CD4-positive, alpha-beta T cell treated with Interleukin-15 for 1 hour (primary cell): ENCODE measurements around the gene CCT8L2.
"Not testable (repeated sequence)": the region's sequence is repeated elsewhere in the genome, so short reads cannot be mapped to it uniquely, and the experiment has no call there.

Source experiments
- DNase-seq: peaks from one replicate; pipeline ENCODE4 v3.0.0-alpha.2; 2020

The CCT8L2 gene, protein sequence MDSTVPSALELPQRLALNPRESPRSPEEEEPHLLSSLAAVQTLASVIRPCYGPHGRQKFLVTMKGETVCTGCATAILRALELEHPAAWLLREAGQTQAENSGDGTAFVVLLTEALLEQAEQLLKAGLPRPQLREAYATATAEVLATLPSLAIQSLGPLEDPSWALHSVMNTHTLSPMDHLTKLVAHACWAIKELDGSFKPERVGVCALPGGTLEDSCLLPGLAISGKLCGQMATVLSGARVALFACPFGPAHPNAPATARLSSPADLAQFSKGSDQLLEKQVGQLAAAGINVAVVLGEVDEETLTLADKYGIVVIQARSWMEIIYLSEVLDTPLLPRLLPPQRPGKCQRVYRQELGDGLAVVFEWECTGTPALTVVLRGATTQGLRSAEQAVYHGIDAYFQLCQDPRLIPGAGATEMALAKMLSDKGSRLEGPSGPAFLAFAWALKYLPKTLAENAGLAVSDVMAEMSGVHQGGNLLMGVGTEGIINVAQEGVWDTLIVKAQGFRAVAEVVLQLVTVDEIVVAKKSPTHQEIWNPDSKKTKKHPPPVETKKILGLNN

GRCh38 chr22:16592710-16593109 is at the start of gene CCT8L2:
Gene CCT8L2 (minus strand): TSS chr22:16592810. CDS start chr22:16592550, 260 bp downstream.
- DNase-seq: not testable (repeated sequence)

- not testable (repeated sequence) for DNase-seq
These were observed 42.8 kb upstream of the CCT8L2 start for GRCh38 chr22:16635442-16635841.

GRCh38 chr22:16634092-16634491 is 41.5 kb upstream of the CCT8L2 start:
- not testable (repeated sequence) for DNase-seq

DNA sequence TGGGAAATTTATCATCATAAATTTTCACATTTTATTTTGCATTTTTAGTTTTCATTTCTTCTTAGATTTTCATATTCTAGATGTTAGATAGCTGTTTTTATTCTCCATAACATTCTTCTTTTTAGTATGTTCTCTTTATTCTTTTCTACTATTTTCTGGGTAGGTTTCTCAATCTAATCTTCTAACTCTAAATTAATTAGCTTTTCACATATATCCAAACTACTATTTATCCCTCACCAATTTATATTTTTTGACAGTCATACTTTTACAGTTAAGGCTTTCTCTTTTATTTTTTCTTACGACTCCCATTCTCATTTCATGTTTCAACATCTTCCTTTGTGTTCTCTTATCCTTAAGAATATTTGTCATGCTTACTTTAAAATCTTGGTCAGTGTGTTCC is 35.9 kb upstream of the CCT8L2 start:
- DNase-seq: not testable (repeated sequence)

DNA sequence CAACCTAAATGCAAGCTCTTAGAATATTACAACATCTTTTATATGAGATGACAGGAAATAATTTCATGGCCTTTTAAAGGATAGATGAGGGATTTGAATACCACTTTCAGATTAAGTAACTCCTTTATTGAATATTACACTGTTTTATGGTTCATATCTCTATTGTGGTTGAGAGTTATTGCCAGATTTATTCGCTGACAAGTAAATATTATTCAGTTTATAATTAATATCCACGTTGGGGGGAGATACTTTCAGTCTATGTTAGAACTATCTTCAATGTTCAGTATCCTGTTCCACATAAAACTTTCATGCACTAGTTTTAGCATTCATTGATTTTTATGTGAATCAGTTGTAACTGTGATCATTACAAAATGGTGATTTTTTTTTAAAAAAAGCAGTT is 32.4 kb upstream of the CCT8L2 start:
- not testable (repeated sequence) for DNase-seq

GRCh38 chr22:16623595-16623994 is 31.0 kb upstream of the CCT8L2 start:
- DNase-seq: not testable (repeated sequence)

- not testable (repeated sequence) for DNase-seq
These were observed 24.9 kb upstream of the CCT8L2 start for GRCh38 chr22:16617516-16617915.

GRCh38 chr22:16616390-16616938 is 23.9 kb upstream of the CCT8L2 start:
- DNase-seq: not testable (repeated sequence)

DNA sequence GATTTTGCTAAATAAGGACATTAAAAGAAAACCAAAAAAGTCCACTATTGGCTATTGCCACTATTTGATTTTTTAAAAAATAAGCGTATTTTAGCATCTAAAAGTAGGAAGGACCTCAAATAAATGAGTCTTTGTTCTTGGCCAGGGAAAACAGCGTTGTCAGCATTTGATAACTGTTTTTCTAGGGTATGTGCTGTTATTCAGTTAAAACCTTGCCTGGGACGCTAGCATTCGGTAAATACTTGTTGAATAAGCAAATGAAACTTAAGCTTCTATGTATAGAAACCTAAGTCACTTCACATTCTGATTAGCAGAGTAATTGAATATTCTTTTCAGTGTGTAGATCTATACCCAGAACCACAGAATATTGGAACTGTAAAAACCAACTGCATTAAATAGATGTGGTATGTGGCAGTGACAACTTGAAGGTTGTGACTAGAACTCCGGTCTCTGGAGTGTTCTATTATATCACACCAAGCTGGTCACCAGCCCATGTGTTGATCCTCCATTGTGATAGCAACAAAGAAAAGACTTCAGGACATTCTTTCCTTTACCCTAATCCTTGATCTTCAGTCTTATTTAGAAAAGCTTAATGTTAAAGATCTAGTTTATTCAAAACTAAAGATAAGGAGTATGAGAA is 23.1 kb upstream of the CCT8L2 start:
- DNase-seq: not testable (repeated sequence)

DNA sequence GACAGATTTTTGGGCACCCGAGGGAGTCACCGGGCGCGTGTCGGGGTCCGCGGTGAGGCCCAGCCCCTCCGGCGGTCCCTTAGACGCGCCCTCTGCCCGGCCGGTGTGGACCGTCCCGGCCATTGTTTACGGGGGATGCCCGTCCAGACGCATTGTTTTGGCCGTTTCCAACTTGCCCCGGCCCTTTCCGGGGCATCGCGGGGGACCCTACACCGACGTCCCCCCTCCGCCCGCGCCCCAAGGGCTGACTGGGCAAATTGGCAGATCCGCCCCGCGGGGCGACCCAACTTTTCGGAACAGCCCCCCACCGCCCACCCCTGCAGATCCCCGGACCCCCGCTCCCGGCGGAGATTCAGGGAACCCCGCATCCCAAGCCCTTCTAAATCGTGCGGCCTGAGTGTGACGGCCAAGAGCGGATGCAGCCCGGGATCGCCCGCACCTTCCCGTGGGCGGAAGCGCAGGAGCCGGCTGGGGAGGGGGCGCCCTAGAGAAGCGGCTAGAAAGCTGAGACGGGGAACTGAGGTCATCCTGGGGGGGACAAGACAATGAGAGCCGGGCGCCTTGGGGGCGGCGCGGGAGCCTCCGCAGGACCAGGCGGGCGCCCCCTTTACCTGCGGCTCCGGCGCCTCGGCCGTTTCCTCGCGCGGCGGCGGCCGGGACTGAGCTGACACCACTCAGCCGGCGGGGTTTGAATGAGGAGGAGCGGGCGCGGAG is 17.1 kb upstream of the CCT8L2 start:
- DNase-seq: no peak

DNA sequence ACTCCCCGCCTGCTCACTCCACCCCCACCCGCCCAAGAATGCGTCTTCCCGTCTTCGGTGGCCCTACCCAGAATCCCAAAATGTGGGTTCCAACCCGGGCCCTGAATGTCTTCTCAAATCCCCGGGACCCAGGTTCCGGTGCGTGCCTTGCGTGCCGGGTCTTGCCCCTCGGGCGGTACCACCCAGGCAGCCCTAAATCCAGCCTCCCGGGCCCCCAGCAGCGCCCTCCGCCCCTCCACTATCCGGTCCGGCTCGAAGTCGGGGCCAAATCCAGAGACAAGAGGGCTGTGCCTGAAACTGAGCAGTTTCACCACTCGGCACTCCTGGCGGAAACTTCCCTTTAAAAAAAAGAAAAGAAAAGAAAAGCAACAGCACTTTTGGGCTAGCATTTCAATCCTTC is 16.3 kb upstream of the CCT8L2 start:
- no peak for DNase-seq

DNA sequence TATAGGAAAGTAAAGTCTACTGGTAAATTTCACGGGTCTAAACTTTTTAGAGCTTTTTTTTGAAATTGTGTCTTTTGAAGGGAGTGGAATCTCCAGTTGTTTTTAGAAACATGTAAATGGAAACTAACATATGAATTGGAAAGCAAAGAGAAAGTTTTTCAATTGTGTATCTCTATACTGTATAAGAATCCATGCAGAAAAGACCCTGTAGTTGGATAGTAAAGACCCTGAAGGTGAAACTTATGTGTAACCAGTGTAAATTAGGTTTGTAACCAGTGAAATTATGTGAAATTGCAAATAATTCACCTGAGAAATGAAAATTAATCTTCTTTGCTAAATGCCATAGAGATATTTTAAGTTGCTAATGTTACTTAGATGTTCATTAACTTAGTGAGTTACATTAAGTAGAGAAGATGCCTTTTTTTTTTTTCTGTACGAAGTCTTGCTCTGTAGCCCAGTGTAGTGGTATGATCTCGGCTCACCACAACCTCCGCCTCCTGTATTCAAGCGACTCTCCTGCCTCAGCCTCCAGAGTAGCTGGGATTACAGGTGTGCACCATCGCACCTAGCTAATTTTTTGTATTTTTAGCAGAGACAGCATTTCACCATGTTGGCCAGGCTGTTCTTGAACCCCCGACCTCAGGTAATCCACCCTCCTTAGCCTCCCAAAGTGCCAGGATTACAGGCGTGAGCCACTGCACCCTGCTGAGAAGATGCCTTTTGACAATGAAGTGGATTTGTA is 11.8 kb upstream of the CCT8L2 start:
- DNase-seq: not testable (repeated sequence)

GRCh38 chr22:16603770-16604242 is 11.2 kb upstream of the CCT8L2 start:
- not testable (repeated sequence) for DNase-seq

DNA sequence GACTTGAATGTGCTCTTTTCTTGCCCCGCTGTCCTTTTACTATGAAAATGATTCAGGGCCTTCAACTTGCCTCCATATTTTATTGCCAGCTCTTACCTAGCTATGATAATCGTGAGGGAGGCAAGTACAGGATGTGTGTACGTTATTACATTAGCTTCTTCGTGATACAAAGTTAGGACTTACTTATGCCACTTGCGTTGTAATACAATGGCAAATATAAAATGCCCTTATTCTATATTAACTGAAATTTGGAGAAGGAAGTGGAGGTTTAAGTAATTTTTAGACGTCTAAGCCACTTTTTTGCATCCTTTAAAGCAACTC is 10.8 kb upstream of the CCT8L2 start:
- no peak for DNase-seq

DNA sequence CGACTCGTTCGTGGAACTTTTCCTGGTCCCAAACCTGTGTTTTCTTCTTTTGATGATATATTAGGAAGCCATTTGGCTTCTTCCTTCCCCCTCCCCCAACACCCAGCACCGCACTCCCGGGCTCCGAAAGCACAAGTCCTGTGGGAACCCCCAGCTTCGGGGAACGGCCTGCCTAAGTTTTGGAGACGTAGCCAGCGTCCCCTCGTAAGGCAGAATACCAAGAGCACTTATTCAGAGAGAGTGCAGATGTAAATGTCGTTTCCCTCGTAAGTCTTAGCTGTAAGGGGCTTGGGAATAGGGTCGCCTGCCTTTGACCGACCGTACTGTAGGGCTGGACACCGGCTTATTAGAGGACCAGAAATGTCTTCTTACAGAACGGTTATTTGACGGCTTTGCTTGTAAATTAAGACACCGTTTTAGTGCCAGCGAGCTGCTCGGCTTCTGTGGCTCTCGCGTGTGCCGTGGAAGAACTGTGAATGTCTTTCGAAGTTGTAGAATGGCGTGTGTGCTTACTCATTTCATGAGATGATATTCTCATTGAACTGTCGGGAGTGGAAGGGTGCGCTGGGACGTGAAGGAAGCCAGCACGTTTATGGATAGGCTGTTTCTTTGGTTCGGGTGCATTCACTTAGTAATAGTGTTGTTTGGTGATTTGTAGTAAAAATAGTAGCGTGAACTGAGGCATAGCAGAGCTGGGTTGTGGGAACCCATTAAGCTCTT is 10.3 kb upstream of the CCT8L2 start:
- DNase-seq: not testable (repeated sequence)

GRCh38 chr22:16602224-16602727 is 9.7 kb upstream of the CCT8L2 start:
- DNase-seq: not testable (repeated sequence)

DNA sequence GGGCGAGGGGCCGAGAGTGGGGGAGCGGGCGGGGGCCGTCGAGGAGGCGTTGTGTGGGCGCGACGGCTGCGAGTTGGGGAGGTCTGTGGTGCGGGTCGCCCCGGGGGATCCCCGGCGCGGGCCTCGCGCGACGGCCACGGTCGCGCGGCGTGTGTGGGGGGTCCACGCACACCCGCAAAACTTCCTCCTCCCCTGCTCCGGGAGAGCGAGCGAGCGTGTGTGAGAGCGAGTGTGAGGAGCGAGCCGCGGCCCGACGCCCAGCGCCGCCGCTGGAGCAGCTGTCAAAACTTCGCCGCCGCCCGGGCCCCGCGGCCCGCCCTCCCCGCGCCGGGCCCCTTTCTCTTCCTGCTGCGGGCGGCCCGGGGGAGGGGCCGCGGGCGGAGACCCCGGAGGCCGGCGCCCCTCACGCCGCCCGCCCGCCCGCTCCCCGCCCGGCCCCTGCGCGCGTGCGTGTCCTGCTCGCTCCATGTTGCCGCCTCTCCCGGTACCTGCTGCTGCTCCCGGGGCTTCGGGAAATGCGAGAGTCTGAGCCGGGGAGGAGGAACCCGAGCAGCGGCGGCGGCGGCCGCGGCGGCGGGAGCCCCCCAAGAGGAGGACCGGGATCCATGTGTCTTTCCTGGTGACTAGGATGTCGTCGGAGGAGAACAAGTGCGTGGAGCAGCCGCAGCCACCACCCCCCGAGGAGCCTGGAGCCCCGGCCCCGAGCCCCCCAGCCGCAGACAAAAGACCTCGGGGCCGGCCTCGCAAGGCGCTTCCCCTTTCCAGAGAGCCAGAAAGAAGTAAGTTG is 9.0 kb upstream of the CCT8L2 start:
- no peak for DNase-seq

DNA sequence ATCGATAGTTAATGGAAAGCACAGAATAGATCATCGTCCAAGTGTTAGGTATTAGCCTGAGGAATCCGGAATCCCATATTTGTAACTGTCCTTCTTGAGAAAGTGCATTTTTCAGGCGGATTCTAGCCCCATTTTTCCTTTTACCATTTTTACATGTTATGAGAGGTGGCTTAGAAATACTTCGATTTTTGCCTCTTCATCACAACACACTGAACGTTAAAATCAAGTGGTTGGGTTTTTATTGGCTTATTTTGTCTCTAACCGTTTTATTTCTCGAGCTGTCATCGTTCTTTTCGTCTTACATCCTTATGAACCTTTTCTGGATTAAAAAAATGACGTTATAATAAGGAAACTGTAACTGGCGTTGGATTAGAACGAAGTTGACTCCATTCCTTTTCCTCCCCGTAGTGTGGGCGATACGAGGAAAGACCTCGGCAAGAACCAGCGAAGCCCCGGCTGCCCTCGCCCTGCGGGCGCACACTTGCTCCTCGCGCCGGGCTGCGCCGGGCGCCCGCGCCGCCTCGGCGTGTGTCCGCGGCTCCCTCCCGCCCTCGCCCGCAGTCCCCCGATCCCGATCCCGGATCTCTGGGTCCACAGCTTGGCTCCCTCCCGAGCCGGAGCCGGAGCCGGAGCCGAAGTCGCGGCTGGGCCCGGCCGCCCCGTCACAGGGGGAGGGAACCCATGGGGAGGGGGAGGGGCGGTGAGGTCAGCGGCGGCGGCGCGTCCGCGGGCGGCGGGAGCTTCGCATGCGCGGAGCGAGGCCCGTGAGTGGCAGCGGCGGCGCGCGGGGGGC is 8.2 kb upstream of the CCT8L2 start:
- peak; percentile 42 for DNase-seq

DNA sequence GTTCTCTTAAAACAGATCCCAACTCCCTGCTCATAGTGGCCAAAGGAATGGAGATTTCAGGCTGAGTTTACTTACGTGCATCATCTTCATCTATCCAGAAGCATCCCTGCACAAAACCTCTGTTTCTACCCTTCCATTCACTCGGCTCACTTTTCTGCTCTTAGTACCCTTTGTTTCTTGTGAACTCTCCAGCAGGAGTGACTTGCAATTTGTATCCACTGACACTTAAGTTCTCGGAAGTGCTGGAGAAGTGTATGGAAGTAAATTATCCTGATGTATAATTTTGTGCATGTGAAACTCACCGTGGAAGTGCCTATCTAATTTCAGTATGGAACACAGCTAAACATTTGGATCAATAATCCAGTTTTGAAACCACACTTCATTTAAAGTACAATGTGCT is 7.0 kb upstream of the CCT8L2 start:
- DNase-seq: not testable (repeated sequence)

GRCh38 chr22:16595251-16595650 is 2.6 kb upstream of the CCT8L2 start:
- not testable (repeated sequence) for DNase-seq
